Uterus (tissue), 2 donors: ENCODE measurements around the gene ST3GAL5.

Experiments used
- POLR2A ChIP-seq, 2 donors: fragments of 450-650 bp; IDR thresholded peaks; one replicate each; pipeline ENCODE4 v1.6.1; 2016; ENCODE audit warnings: antibody characterized with exemption in 2 of 2, mild to moderate bottlenecking in 1 of 2, moderate library complexity in 1 of 2
- TF ChIP-seq, protein P1 (sequence below), 4 experiments: fragments of 200-600 bp in 2 of 4; fragments of 450-650 bp in 2 of 4; sonication (generic) in 2 of 4; IDR thresholded peaks; one replicate each; pipeline ENCODE4 v1.5.1; 2016 to 2019; ENCODE audit warnings: antibody characterized with exemption in 4 of 4, mild to moderate bottlenecking in 2 of 4, moderate library complexity in 1 of 4

- TF ChIP-seq, protein P1, sequence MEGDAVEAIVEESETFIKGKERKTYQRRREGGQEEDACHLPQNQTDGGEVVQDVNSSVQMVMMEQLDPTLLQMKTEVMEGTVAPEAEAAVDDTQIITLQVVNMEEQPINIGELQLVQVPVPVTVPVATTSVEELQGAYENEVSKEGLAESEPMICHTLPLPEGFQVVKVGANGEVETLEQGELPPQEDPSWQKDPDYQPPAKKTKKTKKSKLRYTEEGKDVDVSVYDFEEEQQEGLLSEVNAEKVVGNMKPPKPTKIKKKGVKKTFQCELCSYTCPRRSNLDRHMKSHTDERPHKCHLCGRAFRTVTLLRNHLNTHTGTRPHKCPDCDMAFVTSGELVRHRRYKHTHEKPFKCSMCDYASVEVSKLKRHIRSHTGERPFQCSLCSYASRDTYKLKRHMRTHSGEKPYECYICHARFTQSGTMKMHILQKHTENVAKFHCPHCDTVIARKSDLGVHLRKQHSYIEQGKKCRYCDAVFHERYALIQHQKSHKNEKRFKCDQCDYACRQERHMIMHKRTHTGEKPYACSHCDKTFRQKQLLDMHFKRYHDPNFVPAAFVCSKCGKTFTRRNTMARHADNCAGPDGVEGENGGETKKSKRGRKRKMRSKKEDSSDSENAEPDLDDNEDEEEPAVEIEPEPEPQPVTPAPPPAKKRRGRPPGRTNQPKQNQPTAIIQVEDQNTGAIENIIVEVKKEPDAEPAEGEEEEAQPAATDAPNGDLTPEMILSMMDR (IDR thresholded peaks at IDR 0.05), result no peak
- no peak for TF ChIP-seq POLR2A (IDR thresholded peaks at IDR 0.05)
Measured at GRCh38 chr2:85920810-85921545, 32.2 kb upstream of the ST3GAL5 start.
